Activated T-cell treated with anti-CD3 and anti-CD28 coated beads for 1 hour (primary cell): ENCODE measurements around the gene ETDB.
"Not testable (repeated sequence)": the region's sequence is repeated elsewhere in the genome, so short reads cannot be mapped to it uniquely, and the experiment has no call there.

ENCODE experiments used
- DNase-seq: peaks from one replicate; pipeline ENCODE4 v3.0.0-alpha.2; 2020; ENCODE audit warnings: low read depth

The ETDB gene

GRCh38 chrX:135120056-135120576 lies at the start of gene ETDB:
TSS of gene ETDB (minus strand) at chrX:135120526. CDS start at chrX:135119261, 1,265 bp downstream.
- DNase-seq = not testable (repeated sequence)

- not testable (repeated sequence) for DNase-seq
Measured at GRCh38 chrX:135169534-135169933, 49.2 kb upstream of the ETDB start.

GRCh38 chrX:135168486-135168885 lies 48.2 kb upstream of the ETDB start:
- DNase-seq = no peak

- not testable (repeated sequence) for DNase-seq
Measured at GRCh38 chrX:135154688-135155087, 34.4 kb upstream of the ETDB start.

- not testable (repeated sequence) for DNase-seq
Measured at GRCh38 chrX:135126145-135126544, 5.8 kb upstream of the ETDB start.

GRCh38 chrX:135116064-135116463 lies 4.3 kb downstream of the ETDB start:
- not testable (repeated sequence) for DNase-seq

- no peak for DNase-seq
Measured at GRCh38 chrX:135114392-135114791, 5.9 kb downstream of the ETDB start.

- no peak for DNase-seq
Measured at GRCh38 chrX:135112743-135113142, 7.6 kb downstream of the ETDB start.

- DNase-seq = no peak
Measured at GRCh38 chrX:135112096-135112729, 8.1 kb downstream of the ETDB start.

GRCh38 chrX:135109554-135109953 lies 10.8 kb downstream of the ETDB start:
- DNase-seq = no peak

- DNase-seq = no peak
Measured at GRCh38 chrX:135099493-135099783, 20.9 kb downstream of the ETDB start.

- not testable (repeated sequence) for DNase-seq
Measured at GRCh38 chrX:135097196-135097744, 23.1 kb downstream of the ETDB start.

GRCh38 chrX:135095715-135096114 lies 24.6 kb downstream of the ETDB start:
- no peak for DNase-seq

GRCh38 chrX:135094726-135095125 lies 25.6 kb downstream of the ETDB start:
- no peak for DNase-seq

GRCh38 chrX:135089126-135089525 lies 31.2 kb downstream of the ETDB start:
- no peak for DNase-seq

- DNase-seq = no peak
Measured at GRCh38 chrX:135087867-135088266, 32.5 kb downstream of the ETDB start.

GRCh38 chrX:135086197-135086854 lies 34.0 kb downstream of the ETDB start:
- DNase-seq = no peak

GRCh38 chrX:135081693-135082404 lies 38.5 kb downstream of the ETDB start:
- DNase-seq = no peak
